H54 (cell line): ENCODE results near the gene CACNA2D2.

Source experiments
- DNase-seq: peaks from one replicate; pipeline ENCODE4 v3.0.0; 2011; ENCODE audit warnings: low spot score, mixed read lengths; ENCODE audit not compliant: insufficient read length
- FAIRE-seq: peaks from 3 replicates; lab custom pipeline; 2011; peaks lifted over from hg19 to GRCh38; lab: Jason Lieb, UNC
- POLR2A ChIP-seq: IDR thresholded peaks from 2 replicates; pipeline ENCODE4 v1.6.1; 2011; ENCODE audit warnings: low read depth, mild to moderate bottlenecking, low read length

The CACNA2D2 gene

GRCh38 chr3:50319181-50319893 lies 184.1 kb downstream of the CACNA2D2 start:
- no peak for FAIRE-seq
- DNase-seq, result no peak
- TF ChIP-seq POLR2A, result no peak

- no peak for TF ChIP-seq POLR2A
- DNase-seq (no peak), FAIRE-seq (no peak)
These were observed 184.8 kb downstream of the CACNA2D2 start for GRCh38 chr3:50318615-50319014.

- FAIRE-seq (no peak), DNase-seq (no peak)
- no peak for TF ChIP-seq POLR2A
These were observed 185.3 kb downstream of the CACNA2D2 start for GRCh38 chr3:50318163-50318562.

GRCh38 chr3:50317300-50317699 lies 186.1 kb downstream of the CACNA2D2 start:
- FAIRE-seq (no peak), DNase-seq (no peak)
- no peak for TF ChIP-seq POLR2A

DNA sequence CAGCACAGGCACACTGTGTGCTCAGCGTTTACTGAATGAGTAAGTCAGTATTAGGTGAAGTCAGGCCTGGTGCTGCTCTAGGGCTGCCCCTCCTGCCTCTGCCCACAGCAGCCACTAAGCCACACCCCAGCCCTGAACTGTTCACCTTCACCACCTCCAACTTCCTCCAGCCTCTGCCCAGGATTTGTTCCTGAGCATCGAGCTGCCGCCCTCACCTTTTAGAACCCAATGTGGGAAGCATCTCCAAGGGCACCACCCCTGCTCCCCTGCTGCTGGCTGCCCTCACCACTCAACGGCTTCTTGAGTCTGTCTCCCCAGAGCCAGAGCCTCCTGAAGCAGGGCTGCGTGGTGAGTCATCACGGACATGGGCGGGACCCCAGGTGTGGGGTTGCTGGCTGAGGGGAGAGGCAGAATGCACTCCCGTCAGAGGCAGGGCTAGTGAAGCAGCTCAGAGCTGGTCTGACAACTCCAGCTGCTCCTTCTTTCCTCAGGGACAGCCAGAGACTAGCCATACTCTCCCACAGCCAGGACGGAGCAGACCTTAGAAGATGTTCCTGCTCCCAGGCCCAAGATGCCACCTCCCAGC lies 186.7 kb downstream of the CACNA2D2 start:
- DNase-seq (peak; percentile 94), FAIRE-seq (peak; percentile 73)
- TF ChIP-seq POLR2A, result no peak

DNA sequence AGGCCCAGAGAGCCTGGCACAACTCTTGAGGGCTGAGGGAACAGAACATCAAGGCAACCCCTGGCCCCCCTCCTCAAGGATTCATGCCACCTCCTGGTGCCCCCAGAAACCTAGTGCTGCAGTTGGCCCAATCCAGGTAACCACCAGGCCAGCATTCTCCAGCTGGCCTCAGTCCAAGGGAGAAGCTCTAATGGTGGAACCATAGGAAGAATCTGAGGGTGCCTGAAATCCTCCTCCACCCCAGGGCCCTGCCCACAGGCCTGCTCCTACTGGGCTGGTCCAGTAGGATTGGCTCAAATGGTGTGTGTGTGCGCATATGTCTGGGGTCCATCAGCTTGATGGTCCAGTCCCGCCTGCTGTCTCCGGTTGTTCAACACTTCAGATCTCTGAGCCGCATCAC lies 188.6 kb downstream of the CACNA2D2 start:
- no peak for FAIRE-seq
- no peak for TF ChIP-seq POLR2A
- DNase-seq, result no peak

DNA sequence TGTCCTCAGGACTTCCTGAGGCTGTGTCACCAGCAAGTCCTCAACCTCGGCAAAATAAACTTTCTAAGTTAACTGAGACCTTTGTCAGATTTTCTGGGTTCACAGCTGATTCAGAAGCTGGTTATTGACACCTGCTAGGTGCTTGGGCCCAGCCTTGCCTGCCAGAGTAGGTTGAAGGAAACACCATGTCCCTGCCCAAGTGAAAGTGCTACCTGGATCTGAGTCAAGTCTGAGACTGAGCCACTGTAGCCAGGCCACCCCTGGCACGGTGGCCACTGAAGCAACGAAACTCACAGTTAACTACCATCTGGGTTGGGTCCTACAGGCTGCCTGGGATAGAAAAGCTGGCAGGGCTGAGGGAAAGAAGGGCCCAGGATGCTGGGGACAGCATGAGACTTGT lies 189.1 kb downstream of the CACNA2D2 start:
- no peak for DNase-seq
- TF ChIP-seq POLR2A, result no peak
- FAIRE-seq, result no peak
